SK-N-MC (cell line): ENCODE data around the gene HOXA11.

Source experiments
- EZH2 ChIP-seq: fragments of 200-600 bp; sonication (generic); IDR thresholded peaks from one replicate; pipeline ENCODE4 v1.6.1; 2017; ENCODE audit warnings: antibody characterized with exemption
- FOXP2 ChIP-seq: optimal IDR thresholded peaks from 2 replicates; pipeline ENCODE3; 2011; ENCODE audit warnings: mild to moderate bottlenecking, moderate library complexity; ENCODE audit not compliant: insufficient read depth; ENCODE audit errors: extremely low read length, control extremely low read depth
- POLR2AphosphoS5 ChIP-seq: IDR thresholded peaks from 2 replicates; pipeline ENCODE4 v1.6.1; 2012; ENCODE audit warnings: mild to moderate bottlenecking, low read depth, low read length, borderline replicate concordance

- TF ChIP-seq EZH2, result no peak
- no peak for TF ChIP-seq FOXP2
- no peak for TF ChIP-seq POLR2AphosphoS5
Observed at GRCh38 chr7:27196287-27196767, 11.3 kb upstream of the HOXA11 start.
